Suppressor macrophage (primary cell): ENCODE results near the gene CYP2A13.
"Not testable (repeated sequence)": the region's sequence is repeated elsewhere in the genome, so short reads cannot be mapped to it uniquely, and the experiment has no call there.

Experiments used
- DNase-seq, 4 experiments: peaks; one replicate each; pipeline ENCODE4 v3.0.0-alpha.2; 2020 to 2022
- total RNA-seq, 17 experiments: gene quantifications; one replicate each; lab custom pipeline; 2026; ENCODE audit warnings: mixed read lengths in 6 of 17, inconsistent platforms in 3 of 17; lab: John Stamatoyannopoulos, UW

The CYP2A13 gene, protein sequence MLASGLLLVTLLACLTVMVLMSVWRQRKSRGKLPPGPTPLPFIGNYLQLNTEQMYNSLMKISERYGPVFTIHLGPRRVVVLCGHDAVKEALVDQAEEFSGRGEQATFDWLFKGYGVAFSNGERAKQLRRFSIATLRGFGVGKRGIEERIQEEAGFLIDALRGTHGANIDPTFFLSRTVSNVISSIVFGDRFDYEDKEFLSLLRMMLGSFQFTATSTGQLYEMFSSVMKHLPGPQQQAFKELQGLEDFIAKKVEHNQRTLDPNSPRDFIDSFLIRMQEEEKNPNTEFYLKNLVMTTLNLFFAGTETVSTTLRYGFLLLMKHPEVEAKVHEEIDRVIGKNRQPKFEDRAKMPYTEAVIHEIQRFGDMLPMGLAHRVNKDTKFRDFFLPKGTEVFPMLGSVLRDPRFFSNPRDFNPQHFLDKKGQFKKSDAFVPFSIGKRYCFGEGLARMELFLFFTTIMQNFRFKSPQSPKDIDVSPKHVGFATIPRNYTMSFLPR
- total RNA-seq, result 0 to 1.1 (median 0) reads per million in 17 experiments

DNA sequence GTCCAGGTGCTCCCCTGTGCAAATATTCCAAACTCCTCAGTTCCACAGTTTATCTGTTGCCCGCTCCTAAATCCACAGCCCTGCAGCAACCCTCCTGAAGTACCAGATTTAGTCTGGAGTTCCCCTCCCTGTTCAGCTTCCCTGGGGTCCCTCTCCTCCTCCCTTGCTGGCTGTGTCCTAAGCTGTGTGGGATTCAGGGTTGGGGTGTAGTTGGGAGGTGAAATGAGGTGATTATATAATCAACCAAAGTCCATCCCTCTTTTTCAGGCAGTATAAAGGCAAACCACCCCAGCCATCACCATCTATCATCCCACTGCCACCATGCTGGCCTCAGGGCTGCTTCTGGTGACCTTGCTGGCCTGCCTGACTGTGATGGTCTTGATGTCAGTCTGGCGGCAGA lies at the start of gene CYP2A13:
Gene CYP2A13, plus strand, starts transcription at position 301 of the 400 bp plus-strand sequence. Its CDS starts 21 bp downstream, at position 322.
- no peak for DNase-seq

DNA sequence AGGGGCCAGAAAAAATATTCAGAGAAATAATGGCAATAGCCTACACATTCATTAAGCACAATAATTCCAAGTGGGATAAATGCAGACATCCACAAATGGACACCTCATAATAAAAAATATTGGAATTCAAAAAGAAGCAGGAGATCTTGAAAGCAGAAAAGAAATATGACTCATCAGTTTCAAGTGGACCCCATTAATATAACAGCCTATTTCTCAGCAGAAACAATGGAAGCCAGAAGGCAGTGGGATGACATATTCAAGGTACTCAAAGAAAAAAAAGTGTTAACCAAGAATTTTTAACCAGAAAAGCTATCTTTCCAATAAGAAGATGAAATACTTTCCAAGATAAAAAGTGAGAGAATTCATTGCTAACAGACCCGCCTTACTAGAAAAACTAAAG lies 48.4 kb upstream of the CYP2A13 start:
- DNase-seq, result no peak

DNA sequence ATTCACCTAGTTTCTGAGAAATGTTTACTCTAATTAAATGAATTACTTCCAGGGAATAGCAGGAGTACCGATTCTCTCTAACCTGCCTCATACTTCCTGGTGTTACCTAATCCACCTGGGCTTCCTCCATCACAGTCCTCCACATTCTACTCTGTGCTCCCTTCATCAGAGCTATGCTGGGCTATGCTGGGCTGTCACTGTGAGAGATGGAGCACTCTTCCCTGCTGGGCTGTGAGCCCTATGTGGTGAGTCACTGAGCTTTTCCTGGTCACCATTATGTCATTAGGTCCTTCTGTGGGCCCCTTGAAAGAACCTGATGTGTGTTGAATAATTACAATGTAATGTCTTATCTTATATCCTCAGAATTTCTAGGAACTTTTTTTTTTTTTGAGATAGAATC lies 43.2 kb upstream of the CYP2A13 start:
- DNase-seq, result not testable (repeated sequence)

DNA sequence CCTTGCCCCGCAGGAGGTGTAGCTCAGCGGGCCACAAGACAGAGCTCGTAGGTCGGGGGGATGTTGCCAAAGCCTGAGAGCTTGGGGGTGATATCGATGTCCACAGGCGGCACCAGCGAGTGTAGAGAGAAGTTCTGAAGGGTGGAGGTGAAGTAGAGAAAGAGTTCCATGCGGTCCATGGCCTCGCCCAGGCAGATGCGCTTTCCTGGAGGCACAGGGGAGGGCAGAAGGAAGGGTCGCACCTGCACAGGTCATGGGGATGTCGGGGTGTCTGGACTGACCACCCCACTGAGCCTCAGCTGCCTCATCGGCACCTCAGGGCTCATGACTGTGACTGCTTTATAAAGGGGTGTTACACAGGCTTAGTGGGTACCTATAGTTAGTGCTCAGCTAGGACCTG lies 37.8 kb upstream of the CYP2A13 start:
- no peak for DNase-seq

DNA sequence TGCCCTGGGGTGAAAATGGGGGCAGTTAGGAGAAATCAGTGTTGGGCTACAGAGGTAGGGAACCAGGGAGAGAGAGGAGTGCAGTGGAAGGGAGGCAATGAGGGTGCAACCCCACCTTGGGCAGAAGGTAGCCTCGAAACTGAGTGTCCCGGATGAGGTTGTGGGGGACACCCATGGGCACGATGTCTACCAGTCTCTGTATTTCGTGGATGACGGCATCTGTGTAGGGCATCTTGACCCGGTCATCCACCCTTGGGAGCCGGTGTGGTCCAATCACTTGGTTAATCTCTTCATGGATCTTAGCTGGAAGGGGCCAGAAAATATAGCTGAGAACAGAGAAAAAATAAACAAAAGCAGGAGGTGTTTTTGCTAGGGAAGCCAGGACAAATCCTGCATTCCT lies 36.1 kb upstream of the CYP2A13 start:
- not testable (repeated sequence) for DNase-seq

DNA sequence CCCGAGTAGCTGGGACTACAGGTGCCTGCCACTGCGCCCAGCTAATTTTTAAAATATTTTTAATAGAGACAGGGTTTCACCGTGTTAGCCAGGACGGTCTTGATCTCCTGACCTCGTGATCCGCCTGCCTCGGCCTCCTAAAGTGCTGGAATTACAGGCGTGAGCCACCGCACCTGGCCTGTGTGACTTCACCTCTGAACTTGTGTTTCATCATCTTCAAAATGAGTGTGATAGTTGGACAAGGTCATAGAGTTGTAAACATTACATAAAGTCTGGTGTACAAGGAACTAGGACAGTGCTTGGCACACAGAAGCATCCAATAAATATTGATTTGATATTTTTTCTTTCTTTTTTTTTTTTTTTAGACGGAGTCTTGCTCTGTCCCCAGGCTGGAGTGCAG lies 34.9 kb upstream of the CYP2A13 start:
- not testable (repeated sequence) for DNase-seq

DNA sequence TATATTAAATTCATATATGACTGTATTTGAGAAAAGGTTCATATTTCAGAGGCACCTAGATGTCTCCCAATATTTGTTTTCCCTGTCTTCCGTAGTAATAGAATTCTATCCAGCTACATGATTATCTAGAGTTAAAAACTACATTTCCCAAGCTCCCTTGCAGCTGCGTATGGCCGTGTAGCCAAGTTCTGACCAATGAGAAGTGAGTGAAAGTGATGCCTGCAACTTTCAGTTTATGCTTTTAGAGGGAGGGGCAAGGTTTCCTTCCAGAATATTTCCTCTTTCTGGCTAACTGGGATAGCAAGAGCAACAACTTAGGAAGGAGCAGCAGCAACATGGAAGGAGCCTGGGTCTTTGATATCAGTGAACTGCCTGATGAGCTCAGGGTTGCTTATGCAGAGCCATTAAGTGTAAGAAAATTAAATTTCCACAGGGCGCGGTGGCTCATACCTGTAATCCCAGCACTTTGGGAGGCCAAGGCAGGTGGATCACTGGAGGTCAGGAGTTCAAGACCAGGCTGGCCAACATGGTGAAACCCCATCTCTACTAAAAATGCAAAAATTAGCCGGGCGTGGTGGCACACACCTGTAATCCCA lies 23.2 kb upstream of the CYP2A13 start:
- DNase-seq, result peak in 3 of 4 experiments; percentile 21 to 25 (median 25)

DNA sequence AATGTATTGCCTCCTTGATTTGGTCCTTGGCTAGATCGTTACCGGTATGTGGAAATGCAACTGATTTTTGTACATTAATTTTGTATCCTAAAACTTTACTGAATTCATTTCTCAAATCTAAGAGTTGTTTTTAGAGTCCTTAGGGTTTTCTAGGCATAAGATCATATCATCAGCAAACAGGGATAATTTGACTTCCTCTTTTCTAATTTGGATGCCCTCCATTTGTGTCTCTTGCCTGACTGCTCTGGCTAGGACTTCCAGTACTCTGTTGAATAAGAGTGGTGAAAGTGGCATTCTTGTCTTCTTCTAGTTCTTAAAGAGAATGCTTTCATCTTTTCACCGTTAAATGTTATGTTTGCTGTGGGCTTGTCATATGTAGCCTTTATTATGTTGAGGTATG lies 12.0 kb upstream of the CYP2A13 start:
- no peak for DNase-seq

DNA sequence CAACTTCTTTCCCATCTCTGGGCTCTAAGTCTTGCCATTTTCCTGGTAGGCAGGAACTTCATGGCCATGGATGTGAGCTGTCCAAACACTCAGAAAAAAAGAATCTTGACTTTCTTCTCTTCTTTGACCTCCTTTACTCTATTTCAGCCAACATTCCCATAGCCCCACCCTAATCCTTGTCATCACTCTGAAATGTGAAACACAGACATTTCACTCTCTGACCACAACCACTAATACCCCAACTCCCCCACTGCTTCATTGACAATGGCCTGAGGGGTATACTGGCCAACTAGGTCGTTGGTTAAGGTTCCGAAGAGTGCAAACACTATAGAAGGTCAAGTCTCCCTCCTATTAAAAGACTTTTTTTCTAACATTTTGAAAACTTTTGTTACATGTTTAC lies 4.7 kb upstream of the CYP2A13 start:
- no peak for DNase-seq

DNA sequence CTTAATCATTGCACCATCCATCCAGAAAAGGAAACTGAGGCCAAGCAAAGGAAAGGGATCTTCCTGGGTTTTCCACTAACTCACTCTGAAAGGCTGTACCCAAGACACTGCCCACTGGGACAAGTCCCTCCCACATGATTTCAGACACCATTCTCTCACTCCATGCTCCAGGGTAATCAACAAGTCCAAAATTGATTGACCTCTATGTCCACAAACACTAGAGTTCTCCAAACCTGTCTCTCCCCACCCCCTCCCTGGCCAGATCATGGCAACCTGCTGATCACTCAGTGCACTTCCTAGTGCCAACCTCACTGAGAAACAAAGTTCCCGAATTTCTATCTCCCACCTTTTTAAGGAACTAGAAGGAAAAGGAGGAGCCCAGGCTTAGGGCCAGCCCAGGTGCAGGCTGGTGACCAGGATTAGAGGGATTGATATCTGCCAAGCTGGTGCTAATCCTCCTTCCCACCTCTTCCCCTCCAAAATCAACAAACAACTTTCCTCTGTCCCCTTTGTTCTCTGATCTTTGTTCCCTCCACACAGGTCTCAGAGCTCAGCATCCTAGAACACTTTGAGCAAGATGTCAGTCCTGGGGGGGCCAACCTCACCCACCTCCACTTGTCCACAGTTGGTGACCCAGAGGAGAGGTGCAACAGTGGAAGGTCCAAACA lies 2.4 kb upstream of the CYP2A13 start:
- DNase-seq, result no peak

DNA sequence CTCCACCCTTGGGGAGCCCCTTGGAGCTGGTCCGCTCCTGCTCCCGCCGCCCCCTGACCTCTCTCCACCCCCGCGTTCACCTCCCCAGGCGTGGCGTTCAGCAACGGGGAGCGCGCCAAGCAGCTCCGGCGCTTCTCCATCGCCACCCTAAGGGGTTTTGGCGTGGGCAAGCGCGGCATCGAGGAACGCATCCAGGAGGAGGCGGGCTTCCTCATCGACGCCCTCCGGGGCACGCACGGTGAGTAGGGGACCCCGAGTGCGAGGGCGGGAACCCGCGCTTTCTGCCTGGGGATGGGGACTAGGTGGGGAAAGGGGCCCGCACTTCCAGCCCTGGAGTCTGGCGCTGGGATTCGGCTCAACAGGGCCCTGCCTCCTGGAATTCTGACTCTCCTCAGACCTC lies 1.7 kb downstream of the CYP2A13 start:
- DNase-seq, result no peak

DNA sequence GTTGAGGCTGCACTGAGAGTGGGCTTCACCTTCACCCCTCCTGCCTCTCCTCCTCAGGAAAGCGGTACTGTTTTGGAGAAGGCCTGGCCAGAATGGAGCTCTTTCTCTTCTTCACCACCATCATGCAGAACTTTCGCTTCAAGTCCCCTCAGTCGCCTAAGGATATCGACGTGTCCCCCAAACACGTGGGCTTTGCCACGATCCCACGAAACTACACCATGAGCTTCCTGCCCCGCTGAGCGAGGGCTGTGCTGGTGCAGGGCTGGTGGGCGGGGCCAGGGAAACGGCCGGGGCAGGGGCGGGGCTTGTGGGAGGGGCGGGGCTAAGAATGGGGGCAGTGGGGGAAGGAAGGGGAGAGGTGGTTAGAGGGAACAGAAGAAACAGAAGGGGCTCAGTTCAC lies 7.5 kb downstream of the CYP2A13 start:
- DNase-seq, result no peak

DNA sequence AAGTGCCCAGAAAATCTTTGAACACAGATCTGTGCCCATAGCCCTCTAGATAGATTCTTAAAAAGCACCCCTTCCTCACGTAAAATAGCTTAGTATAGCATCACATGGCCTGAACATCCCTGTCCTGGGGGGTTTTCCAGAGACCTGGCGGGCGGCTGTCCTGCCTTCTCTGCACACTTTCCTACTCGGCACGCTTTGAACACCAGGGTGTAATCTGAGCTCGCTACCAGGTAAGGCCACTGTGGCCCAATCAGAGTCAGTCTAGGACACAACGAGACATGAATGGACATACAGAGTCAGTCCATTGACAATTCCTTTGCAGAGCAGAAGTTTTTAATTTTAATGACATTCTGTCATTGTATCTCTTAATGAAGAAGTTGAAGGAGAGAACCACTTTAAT lies 8.1 kb downstream of the CYP2A13 start:
- no peak for DNase-seq

DNA sequence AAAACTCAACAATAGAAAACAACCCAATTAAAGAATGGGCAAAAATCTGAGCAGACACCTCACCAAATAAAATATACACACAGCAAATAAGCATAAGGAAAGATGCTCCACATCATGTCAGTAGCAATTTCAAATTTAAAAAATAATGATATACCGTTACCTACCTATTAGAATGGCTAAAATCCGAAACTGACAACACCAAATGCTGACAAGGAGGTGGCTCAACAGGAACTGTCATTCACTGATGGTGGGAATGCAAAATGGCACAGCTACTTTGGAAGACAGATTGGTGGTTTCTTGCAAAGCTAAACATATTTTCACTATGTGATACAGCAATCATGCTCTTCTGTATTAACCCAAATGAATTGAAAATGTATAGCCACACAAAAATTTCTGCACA lies 9.1 kb downstream of the CYP2A13 start:
- no peak for DNase-seq

DNA sequence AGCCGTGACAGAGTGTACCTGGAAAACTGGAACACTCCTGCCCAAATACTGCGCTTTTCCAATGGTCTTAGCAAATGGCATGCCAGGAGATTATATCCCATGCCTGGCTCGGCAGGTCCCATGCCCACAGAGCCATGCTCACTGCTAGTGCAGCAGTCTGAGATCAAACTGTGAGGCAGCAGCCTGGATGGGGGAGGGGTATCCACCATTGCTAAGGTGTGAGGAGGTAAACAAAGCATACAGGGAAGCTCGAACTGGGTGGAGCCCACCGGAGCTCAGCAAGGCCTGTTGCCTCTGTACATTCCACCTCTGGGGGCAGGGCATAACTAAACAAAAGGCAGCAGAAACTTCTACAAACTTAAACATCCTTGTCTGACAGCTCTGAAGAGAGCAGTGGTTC lies 10.5 kb downstream of the CYP2A13 start:
- no peak for DNase-seq

DNA sequence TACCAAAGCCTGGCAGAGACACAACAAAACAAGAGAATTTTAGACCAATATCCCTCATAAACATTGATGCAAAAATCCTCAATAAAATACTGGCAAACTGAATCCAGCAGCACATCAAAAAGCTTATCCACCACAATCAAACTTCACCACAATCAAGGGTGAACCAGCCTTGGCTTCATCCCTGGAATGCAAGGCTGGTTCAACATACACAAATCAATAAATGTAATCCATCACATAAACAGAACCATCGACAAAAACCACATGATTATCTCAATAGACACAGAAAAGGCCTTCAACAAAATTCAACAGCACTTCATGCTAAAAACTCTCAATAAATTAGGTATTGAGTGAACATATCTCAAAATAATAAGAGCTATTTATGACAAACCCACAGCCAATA lies 14.0 kb downstream of the CYP2A13 start:
- not testable (repeated sequence) for DNase-seq

DNA sequence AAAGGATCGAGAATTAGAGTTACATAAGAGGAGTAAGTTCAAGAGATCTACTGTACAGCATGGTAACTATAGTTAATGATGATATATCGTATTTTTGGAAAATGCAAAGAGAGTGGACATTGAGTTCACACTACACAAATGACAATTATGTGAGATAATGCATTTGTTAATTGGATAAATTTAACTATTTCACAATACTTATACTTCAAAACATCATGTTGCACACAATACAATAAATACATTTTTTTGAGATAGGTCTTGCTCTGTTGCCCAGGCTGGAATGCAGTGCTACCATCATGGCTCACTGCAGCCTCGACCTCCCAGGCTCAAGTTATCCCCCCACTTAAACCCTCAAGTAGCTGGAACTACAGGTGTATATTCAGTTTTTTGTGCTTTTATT lies 17.9 kb downstream of the CYP2A13 start:
- DNase-seq, result no peak

DNA sequence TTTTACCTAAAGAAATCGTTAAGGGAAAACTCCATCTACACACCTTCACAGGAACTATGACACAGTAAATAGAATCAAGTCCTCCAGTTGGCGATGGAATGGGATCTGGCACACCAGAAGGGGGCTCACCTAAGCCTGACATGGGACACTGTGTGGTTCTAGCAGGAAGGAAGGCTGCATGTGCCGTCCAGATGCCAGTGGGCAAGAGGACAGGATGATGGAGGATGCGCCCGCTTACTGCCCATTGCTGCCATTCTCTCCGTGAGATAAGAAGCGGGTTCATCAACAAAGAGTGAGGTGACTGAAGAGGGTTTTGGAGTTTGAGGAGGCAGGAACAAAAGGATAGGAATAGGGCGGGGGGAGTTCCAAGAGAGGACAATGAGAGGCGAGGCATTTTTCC lies 23.0 kb downstream of the CYP2A13 start:
- no peak for DNase-seq

DNA sequence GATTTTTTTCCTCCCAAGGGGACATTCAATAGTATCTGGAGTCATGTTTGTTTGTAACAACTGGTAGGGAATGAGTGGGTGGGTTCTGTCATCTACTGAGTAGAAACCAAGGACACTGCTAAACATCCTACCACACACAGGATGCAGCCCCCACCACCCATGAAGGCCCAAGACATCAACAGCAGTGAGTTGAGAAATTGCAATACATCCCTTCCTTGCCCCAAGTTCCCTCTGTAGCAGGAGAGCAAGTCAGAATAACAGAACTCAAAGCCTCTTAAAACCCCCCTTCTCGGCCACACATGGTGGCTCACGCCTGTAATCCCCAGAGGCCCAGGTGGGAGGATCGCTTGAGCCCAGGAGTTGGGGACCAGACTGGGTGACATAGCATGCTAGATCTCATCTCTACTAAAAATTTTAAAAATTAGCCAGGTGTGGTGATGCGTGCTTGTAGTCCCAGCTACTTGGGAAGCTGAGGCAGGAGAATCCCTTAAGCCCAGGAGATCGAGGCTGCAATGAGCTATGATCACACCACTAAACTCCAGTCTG lies 23.6 kb downstream of the CYP2A13 start:
- DNase-seq, result no peak

DNA sequence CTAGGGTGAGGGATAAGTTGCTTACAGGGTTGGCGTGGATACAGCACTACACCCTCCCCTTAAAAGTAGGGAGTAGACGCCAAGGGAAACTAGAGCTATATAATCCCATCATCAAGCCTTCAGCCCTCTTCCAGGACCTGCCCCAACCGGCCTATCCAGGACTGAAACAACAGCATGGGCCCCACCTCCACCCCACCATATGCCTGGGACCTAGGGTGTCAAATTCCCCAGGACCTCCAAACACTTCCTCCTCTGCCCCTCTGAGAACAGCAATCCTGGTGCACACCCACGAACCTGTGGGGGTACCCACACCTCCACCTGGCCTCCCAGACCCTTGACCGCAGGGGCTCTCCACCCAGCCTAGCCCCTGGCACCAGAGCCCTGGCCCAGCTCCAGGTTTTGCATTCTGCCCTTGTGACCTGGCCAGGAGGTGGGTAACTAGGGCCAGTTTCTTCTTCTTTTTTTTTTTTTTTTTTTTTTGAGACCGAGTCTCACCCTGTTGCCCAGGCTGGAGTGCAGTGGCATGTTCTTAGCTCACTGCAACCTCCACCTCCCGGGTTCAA lies 24.6 kb downstream of the CYP2A13 start:
- no peak for DNase-seq

DNA sequence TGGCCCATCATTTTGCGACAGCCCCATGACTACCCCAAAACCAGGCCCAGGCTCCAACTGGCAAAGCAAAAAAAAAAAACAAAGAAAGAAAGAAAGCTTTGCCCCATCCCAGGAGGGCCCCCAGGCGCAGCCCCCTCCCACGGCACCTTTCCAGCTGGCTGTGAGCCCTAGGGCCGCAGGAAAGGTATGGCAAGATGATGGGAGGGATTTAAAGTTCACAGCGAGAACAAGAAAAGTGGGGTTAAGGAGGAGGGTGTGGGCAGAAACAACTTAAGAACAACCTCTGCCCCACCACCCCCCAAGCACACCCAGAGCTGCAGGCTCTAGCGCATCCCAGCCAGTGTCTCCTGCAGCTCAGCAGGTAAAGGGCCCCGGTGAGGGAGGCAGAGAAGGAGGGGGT lies 25.9 kb downstream of the CYP2A13 start, which contains the start of gene CYP2F1:
Gene CYP2F1, plus strand, starts transcription at position 301 of the 400 bp plus-strand sequence. CDS start 1,757 bp downstream, outside the sequence.
- no peak for DNase-seq

DNA sequence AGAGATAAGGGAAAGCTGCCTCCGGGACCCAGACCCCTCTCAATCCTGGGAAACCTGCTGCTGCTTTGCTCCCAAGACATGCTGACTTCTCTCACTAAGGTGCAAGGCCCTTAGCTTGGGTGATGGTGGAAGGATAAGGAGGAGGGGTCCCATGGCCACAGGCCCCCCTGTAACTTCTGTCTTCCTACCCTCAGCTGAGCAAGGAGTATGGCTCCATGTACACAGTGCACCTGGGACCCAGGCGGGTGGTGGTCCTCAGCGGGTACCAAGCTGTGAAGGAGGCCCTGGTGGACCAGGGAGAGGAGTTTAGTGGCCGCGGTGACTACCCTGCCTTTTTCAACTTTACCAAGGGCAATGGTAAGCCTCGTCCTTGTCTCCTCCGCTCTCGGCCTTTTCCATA lies 28.0 kb downstream of the CYP2A13 start:
- DNase-seq, result no peak
